T follicular helper cell (primary cell): ENCODE measurements around the gene LIN37.
"Not testable (repeated sequence)": the region's sequence is repeated elsewhere in the genome, so short reads cannot be mapped to it uniquely, and the experiment has no call there.

Experiments used
- DNase-seq: peaks from one replicate; pipeline ENCODE4 v3.0.0-alpha.2; 2020; ENCODE audit warnings: low read depth

The LIN37 gene

GRCh38 chr19:35753634-35754369, 5.4 kb downstream of the LIN37 start:
- no peak for DNase-seq

- DNase-seq: no peak
Measured at GRCh38 chr19:35754370-35755130, 6.2 kb downstream of the LIN37 start.

DNA sequence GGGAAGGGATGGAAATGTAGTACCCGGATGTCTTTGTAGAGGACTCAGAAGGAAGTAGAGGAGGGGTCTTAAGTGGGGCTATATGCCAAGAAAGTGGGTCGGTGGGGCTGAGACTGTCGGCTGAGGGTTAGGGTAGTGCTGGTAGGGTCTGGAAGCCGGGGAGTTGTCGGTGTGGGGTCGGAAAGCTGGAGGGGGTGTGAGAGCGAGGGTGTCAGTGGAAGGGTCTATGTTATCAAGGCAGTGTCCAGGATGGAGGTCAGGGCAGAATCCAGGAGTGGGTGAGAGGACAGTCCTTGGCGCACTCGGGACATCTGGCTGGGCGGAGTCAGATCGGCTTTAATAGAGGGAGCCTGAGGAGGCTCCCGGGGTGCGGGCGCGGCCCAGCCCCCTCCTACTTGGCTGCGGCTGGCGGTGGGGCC, 6.8 kb downstream of the LIN37 start:
- DNase-seq: no peak

DNA sequence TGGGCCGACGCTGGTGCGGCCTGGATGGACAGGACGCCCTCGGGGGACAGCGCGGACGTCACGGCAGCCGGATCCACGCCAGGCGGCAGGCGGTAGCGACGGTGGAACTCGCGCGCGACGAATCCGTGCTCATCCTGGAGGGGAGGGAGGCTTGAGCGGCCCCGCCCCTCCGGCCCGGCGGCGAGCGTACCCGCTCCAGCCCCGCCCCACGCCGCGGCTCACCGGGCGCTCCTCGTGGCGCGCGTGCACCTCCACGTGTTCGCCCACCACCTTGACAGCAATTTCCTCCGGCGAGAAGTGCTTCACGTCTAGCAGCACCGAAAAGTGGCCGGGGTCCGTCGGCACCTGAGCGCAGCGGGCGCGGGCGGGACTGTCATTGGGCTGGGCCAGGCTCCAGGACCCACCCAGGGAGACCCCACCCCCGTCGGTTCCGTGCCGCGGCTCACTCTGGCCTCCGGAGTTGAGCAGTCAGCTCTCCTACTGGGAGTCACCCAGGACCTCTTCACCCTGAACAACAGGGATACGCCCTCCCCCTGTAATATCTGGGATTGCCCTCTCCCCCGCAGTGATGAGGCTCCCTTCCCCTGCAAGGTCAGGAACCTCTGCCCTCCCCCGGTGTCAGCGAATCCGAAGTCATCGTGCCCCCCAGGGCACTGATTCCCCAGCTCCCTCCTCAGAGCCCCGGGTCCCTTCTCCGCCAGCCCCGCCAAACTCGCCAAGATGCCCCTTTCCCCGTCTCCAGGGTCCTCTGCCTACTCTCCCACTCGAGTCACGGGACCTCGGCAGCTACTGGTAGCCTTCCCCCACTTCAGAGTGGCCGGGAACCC, 7.4 kb downstream of the LIN37 start:
- peak; percentile 40 for DNase-seq

GRCh38 chr19:35756377-35757230, 8.2 kb downstream of the LIN37 start, which contains the start of gene HSPB6:
Gene HSPB6 (minus strand): TSS chr19:35757029. CDS start chr19:35757008, 21 bp downstream.
- no peak for DNase-seq

- no peak for DNase-seq
Measured at GRCh38 chr19:35757231-35757748, 8.9 kb downstream of the LIN37 start.

- DNase-seq: peak; percentile 97
Measured at GRCh38 chr19:35757749-35758608, 9.6 kb downstream of the LIN37 start, which contains the start of gene PROSER3. Gene PROSER3 (plus strand): TSS chr19:35758176. CDS start chr19:35758216, 40 bp downstream.

- DNase-seq: no peak
Measured at GRCh38 chr19:35759697-35760096, 11.3 kb downstream of the LIN37 start.

- no peak for DNase-seq
Measured at GRCh38 chr19:35760711-35761349, 12.5 kb downstream of the LIN37 start.

- no peak for DNase-seq
Measured at GRCh38 chr19:35764432-35765315, 16.3 kb downstream of the LIN37 start.

- DNase-seq: no peak
Measured at GRCh38 chr19:35766571-35767104, 18.3 kb downstream of the LIN37 start.

DNA sequence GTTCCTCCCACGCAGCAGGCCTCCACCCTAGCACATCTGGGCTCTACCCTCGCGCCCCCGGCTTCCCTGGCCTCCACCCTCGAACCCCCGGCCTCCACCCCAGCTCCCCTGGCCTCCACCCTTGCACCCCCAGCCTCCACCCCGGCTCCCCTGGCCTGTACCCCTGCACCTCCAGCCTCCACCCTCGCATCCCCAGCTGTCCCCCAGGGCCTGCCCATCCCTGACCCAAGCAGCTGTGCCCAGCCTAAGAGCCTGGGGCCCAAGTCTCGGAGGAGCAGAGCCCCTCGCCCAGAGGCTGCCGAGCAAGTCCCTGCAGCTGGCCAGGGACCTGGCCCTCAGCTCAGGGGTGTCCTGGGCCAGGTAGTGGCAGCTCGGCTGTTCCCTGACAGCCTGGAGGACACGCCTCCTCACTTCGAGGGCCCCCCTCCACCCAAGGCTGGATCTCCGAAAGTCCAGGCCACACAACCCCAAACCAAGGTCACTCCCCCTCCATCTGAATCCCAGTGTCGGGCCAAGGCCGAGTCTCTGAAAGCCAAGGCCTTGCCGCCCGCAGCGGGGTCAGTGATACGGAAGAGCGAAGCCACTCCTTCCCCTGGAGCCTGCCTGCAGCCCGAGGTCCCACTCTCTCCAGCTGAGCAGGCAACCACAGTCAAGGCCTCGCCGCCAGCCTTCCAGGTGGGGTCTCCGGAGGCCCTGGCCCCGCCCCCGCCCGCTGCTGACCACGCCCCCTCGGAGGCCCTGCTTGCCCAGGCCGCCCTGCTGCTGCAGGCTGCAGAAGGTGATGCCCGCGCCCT, 19.1 kb downstream of the LIN37 start:
- DNase-seq: no peak

- no peak for DNase-seq
Measured at GRCh38 chr19:35768082-35768421, 19.7 kb downstream of the LIN37 start.

DNA sequence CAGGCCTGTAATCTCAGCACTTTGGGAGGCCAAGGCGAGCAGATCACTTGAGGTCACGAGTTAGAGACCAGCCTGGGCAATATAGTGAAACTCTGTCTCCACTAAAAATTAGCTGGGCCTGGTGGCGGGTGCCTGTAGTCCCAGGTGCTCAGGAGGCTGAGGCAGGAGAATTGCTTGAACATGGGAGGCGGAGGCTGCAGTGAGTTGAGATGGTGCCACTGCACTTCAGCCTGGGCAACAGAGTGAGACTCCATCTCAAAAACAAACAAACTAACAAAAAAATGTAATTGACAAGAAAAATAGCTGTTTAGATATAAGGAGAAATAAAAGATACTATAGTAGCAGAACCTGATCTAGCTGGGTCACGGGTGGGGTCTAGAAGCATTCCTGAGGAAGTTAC, 24.0 kb downstream of the LIN37 start:
- DNase-seq: not testable (repeated sequence)

- no peak for DNase-seq
Measured at GRCh38 chr19:35773020-35773806, 24.8 kb downstream of the LIN37 start.

- no peak for DNase-seq
Measured at GRCh38 chr19:35774274-35775045, 26.1 kb downstream of the LIN37 start.
